Sigmoid colon (tissue), 7 donors: ENCODE results near the gene OR2F1. TPM values are rescaled to one million over a fixed set of nuclear protein-coding genes. Genes with fewer than 3 reads are reported as not detected.

Experiments
- DNase-seq: peaks from one replicate; pipeline ENCODE4 v3.0.0-alpha.2; 2019
- H3K27ac ChIP-seq, 4 donors: fragments of 200-600 bp; sonication (generic); one replicate each; pipeline ENCODE4 v1.5.1; 2016 to 2019; ENCODE audit warnings: mild to moderate bottlenecking in 1 of 4
- H3K27me3 ChIP-seq, 3 donors: fragments of 200-600 bp; sonication (generic); one replicate each; pipeline ENCODE4 v1.5.1; 2019; ENCODE audit warnings: mild to moderate bottlenecking in 1 of 3
- H3K36me3 ChIP-seq, 4 donors: fragments of 200-600 bp; sonication (generic); one replicate each; pipeline ENCODE4 v1.5.1; 2016 to 2019
- H3K4me1 ChIP-seq, 4 donors: fragments of 200-600 bp; sonication (generic); one replicate each; pipeline ENCODE4 v1.5.1; 2017 to 2019
- H3K4me3 ChIP-seq, 4 donors: fragments of 200-600 bp; sonication (generic); one replicate each; pipeline ENCODE4 v1.5.1; 2017 to 2019; ENCODE audit warnings: mild to moderate bottlenecking in 2 of 4, moderate library complexity in 1 of 4
- H3K9me3 ChIP-seq, 4 donors: fragments of 200-600 bp in 3 of 4; sonication (generic) in 3 of 4; one replicate each; pipeline versions ENCODE4 v1.5.1 to v1.6.1; 2013 to 2019
- CTCF ChIP-seq, 4 experiments: fragments of 450-650 bp in 3 of 4; fragments of 200-600 bp in 1 of 4; IDR thresholded peaks; one replicate each; pipeline ENCODE4 v1.5.1; 2016 to 2019; ENCODE audit warnings: antibody characterized with exemption in 4 of 4, mild to moderate bottlenecking in 3 of 4, moderate library complexity in 2 of 4
- EP300 ChIP-seq, 4 donors: sonication (generic); formaldehyde crosslinking; IDR thresholded peaks; one replicate each; pipeline ENCODE4 v1.6.1; 2017; ENCODE audit warnings: antibody characterized with exemption in 4 of 4
- POLR2A ChIP-seq, 2 donors: fragments of 450-650 bp; IDR thresholded peaks; one replicate each; pipeline ENCODE4 v1.6.1; 2016; ENCODE audit warnings: antibody characterized with exemption in 2 of 2, mild to moderate bottlenecking in 2 of 2, moderate library complexity in 2 of 2
- POLR2AphosphoS5 ChIP-seq, 4 donors: sonication (generic); formaldehyde crosslinking; IDR thresholded peaks; one replicate each; pipeline ENCODE4 v1.6.1; 2017; ENCODE audit warnings: antibody characterized with exemption in 4 of 4
- WGBS, 2 donors: extraction: QIAGEN DNeasy Blood & Tissue Kit; methylation state at CpG; one replicate each; pipeline ENCODE4 v1.1.7; 2013; 5-methylcytosine and 5-hydroxymethylcytosine counted together
- intact Hi-C: fragments of 100-400 bp; cut with DNase I; formaldehyde crosslinking; loops from one replicate; pipeline ENCODE4 v1.15.1; 2023
- polyA plus RNA-seq, 3 donors: library from polyadenylated mRNA; stranded (reverse); fragments of 200-250 nt; gene quantifications; one replicate each; pipeline ENCODE4 v1.2.3, GENCODE V29; 2013
- total RNA-seq, 4 donors: library from RNA; depleted of rRNA; stranded (reverse); fragments of >200 nt; gene quantifications; one replicate each; pipeline ENCODE4 v1.1.0, GENCODE V29; 2016
- donor health status: healthy with polysubstance abuse.
- donor health status: Bipolar disorder and iron deficiency.
- donor health status: healthy.

Gene OR2F1
- total and polyA plus RNA-seq, 7 donors, result not detected

- Histone ChIP-seq H3K27ac (no peak overlapping the region), H3K36me3 (no peaks in the 10 kb centered on the region), H3K4me3 (no peak overlapping the region), H3K9me3 (peaks cover 0 to 13% (median 0%) of the 10 kb centered on the region in 4 donors), H3K4me1 (no peaks in the 10 kb centered on the region), H3K27me3 (no peaks in the 10 kb centered on the region)
- TF ChIP-seq EP300 (IDR thresholded peaks at IDR 0.05) (no peak), POLR2AphosphoS5 (IDR thresholded peaks at IDR 0.05) (no peak), POLR2A (IDR thresholded peaks at IDR 0.05) (no peak), CTCF (IDR thresholded peaks at IDR 0.05) (no peak)
- WGBS, 2 donors, result 68 to 85% methylated on average over 5 of the region's 5 CpGs
- DNase-seq, result no peak
- intact Hi-C loops, result no loop called here
These were observed 57.0 kb downstream of the OR2F1 start for GRCh38 chr7:144011458-144012230.

Other genes starting within 250 kb of the OR2F1 start
- under 1 TPM in 2 of 4 donors, not detected in 2; 0.36 to 0.54 TPM for gene CTAGE6, start 197.1 kb upstream of the OR2F1 start, total RNA-seq
- under 1 TPM in 2 of 3 donors, not detected in 1; 0.06 to 0.46 TPM for gene CTAGE6, start 197.1 kb upstream of the OR2F1 start, polyA plus RNA-seq
- gene TCAF1, start 52.7 kb upstream of the OR2F1 start, total RNA-seq, result 10 to 100 TPM; 40.8 to 56.8 (median 48.2) TPM
- gene TCAF1, start 52.7 kb upstream of the OR2F1 start, polyA plus RNA-seq, result 10 to 100 TPM; 12.3 to 18.0 (median 14.4) TPM
- gene OR2F2, start 19.6 kb upstream of the OR2F1 start, total RNA-seq, result not detected
- not detected for gene OR2F2, start 19.6 kb upstream of the OR2F1 start, polyA plus RNA-seq
- gene OR6B1, start 45.5 kb downstream of the OR2F1 start, total RNA-seq, result not detected
- gene OR6B1, start 45.5 kb downstream of the OR2F1 start, polyA plus RNA-seq, result not detected
- gene OR2A5, start 94.1 kb downstream of the OR2F1 start, total RNA-seq, result not detected
- gene OR2A5, start 94.1 kb downstream of the OR2F1 start, polyA plus RNA-seq, result not detected
- gene OR2A25, start 115.0 kb downstream of the OR2F1 start, total RNA-seq, result not detected
- gene OR2A25, start 115.0 kb downstream of the OR2F1 start, polyA plus RNA-seq, result not detected
- not detected for gene OR2A12, start 131.4 kb downstream of the OR2F1 start, total RNA-seq
- not detected for gene OR2A12, start 131.4 kb downstream of the OR2F1 start, polyA plus RNA-seq
- gene OR2A2, start 154.7 kb downstream of the OR2F1 start, total RNA-seq, result not detected
- not detected for gene OR2A2, start 154.7 kb downstream of the OR2F1 start, polyA plus RNA-seq
- gene OR2A14, start 168.3 kb downstream of the OR2F1 start, total RNA-seq, result not detected
- not detected for gene OR2A14, start 168.3 kb downstream of the OR2F1 start, polyA plus RNA-seq
- gene CTAGE4, start 228.6 kb downstream of the OR2F1 start, total RNA-seq, result 1 to 10 TPM in 3 of 4 donors, under 1 TPM in 1; 0.49 to 1.8 (median 1.6) TPM
- 1 to 10 TPM in 2 of 3 donors, under 1 TPM in 1; 0.90 to 3.0 (median 3.0) TPM for gene CTAGE4, start 228.6 kb downstream of the OR2F1 start, polyA plus RNA-seq
- gene ARHGEF35, start 241.0 kb downstream of the OR2F1 start, total RNA-seq, result 1 to 10 TPM in 3 of 4 donors, under 1 TPM in 1; 0.54 to 2.9 (median 2.2) TPM
- 10 to 100 TPM; 34.7 to 60.6 (median 36.0) TPM for gene ARHGEF35, start 241.0 kb downstream of the OR2F1 start, polyA plus RNA-seq